COLO668 (cell line): ENCODE data around the gene RNF181.
"Not testable (repeated sequence)": the region's sequence is repeated elsewhere in the genome, so short reads cannot be mapped to it uniquely, and the experiment has no call there.

ENCODE experiments used
- DNase-seq: peaks from one replicate; lab custom pipeline; 2025; ENCODE audit not compliant: unreplicated experiment; lab: John Stamatoyannopoulos, UW

The RNF181 gene

DNA sequence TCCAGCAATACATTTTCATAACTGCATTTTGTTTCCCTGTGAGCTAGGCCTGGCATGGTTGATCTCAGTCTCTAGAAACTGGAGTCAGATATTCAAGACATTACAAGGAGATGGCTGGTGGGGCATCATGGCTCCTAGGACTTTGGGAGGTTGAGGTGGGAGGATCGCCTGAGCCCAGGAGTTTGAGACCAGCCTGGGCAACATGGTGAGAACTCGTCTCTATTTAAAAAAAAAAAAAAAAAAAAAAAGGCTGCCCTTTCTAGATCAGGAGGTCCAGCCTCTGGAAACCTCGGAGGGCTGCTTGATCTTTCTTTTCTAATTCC lies 18.5 kb upstream of the RNF181 start:
- no peak for DNase-seq

DNA sequence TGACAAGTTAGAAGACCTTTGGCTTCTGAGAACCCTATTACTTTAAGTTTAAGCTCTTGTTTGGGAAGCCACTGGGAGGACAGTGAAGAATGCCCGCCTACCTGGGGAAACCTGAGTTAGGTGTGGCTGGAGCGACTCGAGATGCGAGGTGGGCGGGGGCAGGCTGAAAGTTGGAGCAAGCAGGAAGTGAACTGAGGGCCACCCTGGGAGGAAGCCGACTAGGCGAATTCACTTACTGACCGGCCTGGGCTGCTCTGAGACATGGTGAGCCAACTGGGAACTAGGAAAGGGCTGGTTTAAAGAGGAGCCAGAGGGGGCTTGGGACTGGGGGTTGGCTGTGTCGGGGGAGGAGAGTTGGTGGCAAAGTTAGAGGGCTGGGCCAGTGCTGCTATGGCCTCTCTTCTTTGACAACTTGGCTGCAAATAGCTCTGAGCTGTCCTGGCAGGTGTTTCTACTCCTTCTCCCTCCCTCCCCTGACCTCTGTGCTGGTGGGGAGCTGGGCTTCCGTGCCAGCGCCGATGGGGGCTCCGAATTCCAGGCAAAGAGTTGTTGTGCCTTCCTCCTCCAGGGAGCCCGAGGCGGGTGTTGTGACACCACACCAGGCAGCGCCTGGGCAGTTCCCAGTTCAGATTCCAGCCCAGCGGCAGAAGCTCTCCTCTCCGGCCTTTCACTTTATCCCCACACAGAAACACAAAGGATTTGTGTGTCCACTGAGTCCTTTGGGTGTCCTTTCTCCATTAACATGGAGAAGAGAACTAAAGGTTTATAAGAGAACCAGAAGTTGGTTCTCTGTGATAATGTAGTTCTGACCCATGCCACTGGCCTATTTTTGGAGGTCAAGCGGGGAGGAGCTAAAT lies 17.9 kb upstream of the RNF181 start, which contains the start of gene VAMP8:
Gene VAMP8, plus strand, starts transcription at position 201 of the 857 bp plus-strand sequence. Its CDS starts 61 bp downstream, at position 262.
- DNase-seq = peak; percentile 63

DNA sequence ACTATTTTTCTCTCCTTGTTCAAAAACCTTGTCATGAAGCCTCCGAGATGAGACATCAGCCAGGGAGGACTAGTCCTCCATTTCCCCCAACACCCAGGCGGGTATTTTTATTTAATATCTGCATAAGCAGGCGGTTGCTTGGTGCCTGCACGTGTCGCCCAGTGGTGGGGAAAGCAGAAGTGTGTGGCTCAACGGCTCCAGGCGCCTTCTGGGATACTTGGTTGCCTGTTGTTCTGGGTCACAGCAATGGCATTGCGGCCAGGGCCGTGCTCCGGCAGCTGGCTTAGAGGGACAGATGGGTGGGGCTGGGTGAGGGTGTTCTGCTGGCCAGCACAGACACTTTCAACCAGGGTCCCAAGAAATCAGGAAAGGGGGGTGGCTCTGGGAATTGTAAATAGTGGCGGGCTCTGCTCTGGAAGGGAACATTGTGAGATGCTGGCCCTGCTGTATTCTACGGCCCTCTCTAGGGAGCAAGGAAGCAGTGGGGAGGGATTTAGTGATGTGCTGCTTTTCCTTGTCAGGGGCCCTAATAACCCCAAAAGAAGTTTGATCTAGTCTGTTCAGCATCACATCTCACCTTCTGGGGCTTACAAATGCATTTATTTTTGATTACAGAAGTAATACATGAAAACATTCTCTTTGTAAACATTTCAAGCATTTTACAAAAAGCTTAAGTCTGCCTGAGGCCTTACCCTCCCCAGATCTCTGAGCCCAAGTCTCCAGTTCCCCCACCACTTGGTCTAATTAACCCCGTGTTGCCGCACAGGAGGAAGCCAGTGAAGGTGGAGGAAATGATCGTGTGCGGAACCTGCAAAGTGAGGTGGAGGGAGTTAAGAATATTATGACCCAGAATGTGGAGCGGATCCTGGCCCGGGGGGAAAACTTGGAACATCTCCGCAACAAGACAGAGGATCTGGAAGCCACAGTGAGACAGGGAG lies 17.0 kb upstream of the RNF181 start:
- peak; percentile 21 for DNase-seq

DNA sequence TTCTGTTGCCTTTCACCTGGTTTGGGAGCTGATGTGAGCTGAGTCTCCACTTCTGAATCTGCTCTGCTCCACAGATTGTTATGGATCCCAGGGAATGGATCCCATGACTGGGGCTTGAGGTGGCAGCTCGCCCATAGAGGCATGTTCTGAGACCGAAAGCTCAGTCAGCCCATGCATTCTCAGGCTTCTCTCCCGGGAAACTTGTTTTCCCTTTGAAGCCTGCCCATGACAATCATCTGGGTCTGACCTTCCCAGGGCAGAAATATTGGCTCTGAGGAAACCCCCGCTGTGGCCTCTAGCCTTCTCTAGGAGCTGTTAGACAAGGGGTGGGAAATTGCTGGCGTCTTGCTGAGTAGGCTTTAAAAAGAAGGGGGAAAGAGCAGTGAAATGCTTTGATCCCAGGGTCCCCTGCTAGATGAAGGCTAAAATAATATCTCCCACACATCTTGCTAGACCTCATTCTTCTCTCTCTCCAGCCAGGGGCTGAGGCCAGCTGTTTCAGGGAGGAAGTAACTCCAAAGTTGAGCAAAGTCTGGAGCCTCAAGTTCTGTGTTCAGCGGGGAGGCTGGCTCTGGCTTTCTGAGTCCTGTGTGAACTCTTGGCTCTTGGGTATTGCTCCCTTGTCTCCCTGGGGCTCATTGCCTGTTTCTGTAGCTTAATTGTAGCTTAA lies 16.1 kb upstream of the RNF181 start:
- DNase-seq = no peak

DNA sequence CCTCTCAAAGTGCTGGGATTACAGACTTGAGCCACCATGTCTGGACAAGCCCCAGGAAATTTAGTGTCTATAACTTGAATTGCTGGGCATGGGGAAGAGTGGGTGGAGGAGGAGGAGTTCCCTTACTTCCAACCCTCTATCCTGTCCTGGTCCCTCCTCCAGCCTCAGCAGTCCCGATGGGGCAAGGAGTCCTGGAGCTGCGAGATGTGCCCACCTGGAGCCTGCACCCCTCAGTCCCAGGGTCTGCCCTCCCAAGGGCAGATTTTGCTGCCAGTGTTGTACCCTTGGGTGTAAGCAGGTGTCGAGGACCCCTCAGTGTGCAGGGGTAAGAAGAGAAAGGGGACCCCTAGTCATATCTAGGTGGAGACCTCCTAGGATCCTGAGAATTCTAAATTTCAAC lies 15.3 kb upstream of the RNF181 start:
- no peak for DNase-seq

DNA sequence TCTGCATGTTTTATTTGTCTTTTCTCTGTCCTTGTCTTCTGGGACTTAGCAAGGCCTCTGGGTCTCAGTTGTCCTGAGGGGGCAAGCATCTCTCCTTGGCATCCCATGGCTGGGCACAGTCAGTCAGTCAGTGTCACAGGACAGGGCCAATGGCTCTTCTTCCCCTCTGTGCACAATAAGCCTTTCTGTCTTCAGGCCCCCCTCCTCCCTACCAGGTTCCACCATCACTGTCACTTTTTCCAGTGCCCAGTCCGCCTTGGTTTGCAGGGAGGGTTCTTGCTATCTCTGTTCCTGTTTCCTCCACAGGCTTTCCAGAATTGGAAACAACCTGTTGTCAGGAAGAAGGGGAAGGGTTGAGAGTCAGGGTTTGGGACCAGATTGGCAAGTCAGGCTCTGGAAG lies 13.1 kb upstream of the RNF181 start:
- no peak for DNase-seq

DNA sequence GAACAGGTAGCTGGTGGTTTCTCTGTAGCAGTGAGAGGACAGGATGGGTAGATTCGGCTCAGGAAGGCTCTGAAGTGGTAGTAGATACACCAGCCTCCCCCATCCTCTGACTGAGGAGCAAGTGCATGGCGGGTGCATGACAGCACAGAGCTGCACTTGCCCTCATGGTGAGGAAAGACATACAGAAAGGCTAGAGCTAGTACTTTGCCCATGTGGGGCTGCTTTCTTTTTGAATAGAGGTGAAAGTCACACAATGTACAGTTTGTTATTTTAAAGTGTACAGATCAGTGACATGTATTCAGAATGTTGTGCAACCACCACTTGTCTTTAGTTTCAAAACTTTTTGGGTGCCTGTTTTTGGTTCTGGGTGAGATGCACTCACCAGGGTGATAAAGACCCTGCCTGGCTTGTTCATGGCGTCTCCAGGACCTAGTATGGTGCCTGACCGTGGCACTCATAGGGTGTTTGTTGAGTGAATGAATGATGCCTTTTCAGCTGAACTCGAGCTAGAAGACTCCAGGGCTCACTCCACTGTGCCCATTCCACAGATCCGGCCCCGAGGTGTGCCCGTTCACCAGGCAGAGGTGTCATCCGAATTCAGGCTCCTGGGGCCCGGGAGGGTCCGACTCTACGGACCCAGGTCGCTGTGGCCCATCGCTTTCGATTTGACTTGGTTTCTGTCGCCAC lies 11.7 kb upstream of the RNF181 start:
- no peak for DNase-seq

DNA sequence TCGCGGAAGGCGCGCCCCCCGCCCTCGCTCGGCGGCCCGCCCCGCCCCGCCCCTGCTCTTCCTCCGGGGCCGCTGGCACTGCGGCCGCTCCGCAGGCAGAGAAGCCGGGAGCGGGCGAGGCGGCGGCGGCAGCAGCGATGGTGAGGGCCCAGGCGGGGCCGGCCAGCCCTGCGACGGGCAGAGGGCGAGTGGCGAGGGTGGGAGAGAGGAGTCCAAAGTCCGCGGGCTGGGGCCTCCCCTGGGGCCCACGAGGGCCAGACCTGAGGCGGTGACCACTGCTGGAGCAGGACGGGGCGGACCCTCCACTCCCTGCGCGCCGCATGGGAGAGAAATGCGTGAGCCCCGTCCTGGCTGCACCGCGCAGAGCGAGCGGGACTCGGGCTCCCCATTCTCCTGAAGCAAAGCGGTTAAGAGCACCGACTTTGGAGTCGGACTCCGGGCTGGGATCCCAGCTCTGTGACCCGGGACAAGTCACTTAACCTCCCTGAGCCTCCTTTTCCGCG lies 11.1 kb upstream of the RNF181 start, which contains the start of gene VAMP5:
Gene VAMP5, plus strand, starts transcription at position 78 of the 503 bp plus-strand sequence. Its CDS starts 60 bp downstream, at position 138.
- no peak for DNase-seq

DNA sequence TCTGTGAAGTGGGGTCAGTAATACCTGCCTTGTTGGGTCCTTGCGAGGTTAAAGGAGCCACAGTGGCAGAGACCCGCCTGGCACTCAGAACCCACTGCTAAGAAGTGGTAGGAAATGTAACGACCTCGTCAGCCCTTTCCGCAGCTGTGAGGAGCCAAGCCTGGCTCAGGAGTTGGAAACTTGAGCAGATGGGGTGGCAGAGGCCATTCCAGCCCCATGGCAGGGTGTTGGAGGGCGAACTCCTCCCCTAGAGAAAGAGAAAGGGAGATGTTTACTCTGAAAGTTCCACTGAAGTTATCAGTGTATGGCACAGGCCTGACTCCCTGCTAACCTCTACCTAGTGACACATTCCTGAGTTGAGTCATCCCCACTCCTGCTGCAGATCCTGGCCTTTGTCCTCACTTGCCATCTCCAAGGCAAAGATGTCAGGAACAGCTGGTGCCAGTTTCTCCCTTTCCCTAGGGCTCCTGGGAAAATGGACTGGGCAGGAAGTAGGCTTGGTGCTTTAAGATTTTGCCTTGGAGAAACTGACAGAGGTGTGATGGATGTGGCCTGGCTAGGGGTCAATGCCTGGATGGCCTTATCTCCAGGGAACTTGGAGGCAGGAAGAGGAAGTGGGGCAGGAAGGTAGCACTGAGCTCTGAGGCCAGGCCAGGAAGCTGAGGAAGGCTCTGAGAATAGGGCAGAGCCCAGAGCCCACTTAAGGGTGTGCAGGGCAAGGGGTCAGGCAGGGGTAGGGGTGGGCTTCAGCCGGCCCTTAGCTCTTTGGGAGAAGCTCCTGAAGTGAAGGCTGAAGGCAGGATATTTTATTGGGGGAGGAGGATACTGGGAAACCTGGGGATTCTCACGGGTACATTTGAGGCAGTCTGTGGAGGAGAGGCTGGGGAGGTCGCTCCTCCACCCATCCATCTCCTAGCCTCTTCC lies 10.4 kb upstream of the RNF181 start:
- DNase-seq = no peak

DNA sequence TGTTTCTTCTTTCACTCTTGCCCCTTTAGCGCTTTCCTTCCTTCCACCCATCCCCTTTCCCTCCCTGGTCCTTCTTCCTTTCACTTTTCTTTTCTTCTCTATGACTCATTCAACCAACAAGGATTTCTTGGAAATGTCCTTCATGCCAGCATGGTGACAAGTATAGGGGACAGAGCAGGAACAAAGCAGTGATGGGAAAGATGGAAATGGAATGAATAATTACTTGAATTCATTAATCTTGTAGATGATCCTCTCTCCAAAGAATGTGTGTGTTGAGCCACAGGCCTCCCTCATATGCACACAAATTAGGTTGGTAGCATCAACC lies 9.8 kb upstream of the RNF181 start:
- no peak for DNase-seq

DNA sequence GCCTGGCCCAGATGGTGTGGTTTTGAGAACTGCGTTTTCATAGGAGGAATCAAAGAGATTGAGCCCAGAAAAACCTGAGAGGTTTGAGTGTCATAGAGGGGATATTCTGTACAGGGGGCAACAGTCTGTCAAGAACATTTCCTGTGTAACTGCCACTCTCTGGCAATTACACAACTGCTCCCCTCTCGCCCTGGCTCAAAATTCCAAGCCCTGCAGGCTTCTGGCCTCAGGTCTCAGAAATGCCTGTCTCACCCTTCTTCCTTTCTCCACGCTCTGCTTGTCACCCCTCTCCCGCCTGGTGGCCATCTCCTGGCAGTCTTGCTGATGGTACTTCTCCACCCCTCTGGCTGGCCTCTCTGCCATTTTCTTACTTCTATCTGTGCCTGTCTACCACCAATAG lies 7.3 kb upstream of the RNF181 start:
- no peak for DNase-seq

DNA sequence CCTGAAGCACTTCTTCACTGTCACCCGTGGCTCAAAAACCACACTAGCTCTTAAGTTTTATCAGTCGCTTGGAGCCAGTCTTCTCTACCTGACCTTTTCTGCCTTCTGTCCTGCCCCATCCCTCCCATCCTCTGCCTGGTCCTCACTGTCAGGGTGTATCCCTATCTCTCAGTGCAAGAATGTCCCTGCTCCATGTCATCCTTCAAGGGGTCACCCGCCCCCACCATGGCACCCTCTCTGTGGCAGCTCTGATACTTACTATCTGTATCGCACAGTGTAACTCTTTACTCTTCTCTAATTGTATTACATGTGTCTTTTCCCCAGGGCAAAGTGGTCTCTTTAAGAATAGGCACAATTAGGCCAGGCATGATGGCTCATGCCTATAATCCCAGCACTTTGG lies 6.9 kb upstream of the RNF181 start:
- DNase-seq = no peak

DNA sequence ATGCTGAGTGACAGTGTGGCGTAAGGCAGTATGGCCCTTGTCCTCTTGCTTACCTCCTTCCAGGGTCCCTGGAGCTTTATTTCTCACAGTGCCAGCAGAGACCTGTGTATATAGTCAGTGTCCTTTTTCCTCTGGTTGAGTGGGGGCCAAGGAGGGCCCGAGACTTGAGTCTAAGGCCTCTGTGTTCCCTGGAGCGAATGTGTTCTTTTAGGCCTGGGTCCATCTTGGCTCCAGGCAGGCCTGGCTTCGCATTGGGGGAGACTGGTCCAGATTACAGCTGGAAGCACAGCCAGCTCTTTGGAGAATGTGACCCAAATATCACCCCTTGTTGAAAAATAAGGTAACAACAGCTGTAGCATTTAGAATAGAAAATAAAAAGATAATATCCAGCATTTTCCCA lies 6.4 kb upstream of the RNF181 start:
- DNase-seq = no peak

DNA sequence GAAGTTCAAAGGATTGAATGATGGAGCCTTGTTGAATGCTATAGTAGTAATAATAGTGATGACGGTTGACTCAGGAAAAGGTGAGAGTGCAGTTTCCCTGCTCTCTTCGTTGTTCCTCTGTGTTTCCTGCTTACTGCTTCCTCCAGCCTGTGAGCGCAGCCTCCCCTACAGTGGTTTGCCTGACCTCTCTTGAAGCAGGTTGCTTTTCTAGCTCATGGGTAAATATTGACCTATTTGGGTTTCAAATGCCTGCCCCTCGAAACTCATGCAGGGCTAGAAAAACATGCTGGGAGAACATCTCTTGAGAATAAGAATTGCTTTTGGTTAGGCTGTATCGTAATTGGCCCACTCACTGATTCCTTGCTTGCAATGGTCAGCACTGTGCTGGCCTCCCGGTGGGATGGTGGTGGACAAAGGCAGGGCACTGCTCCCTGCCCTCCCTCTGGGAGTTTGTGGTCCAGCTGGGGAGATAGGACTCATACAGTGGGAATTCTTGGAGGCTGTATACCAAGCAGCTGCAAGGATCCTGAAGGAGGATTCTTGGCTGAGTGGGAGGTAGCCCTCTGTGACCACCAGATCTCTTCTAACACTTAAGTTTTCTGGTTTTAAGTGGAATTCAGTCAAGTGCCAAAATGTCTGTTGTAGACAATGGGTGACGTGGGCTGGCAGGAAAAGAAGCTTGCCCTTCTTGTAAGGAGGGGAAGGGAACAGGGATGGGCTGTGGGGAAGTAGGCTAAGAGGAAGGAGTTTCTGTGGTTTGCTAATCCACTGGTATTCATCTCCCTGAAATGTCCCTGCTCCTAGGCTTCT lies 5.4 kb upstream of the RNF181 start:
- peak; percentile 29 for DNase-seq

DNA sequence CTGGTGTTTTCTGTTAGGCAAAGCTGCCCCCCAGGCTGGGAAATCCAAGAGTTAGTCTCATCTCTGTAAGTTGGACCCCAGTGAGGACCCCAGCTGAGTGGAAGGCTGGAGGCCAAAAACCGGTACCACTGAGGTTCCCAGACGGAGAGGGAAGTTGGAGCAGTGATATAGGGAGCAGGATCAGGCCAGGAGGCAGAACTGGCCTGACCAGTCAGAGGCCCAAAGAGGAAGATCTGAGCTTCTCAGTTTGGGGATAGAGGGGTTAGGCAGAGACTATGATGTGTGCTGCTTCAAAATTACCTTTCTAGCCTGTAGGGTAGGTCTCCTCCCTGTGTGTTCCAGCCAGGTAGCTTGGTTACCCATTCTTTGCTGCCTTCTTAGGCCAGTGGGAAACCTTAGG lies 4.6 kb upstream of the RNF181 start:
- no peak for DNase-seq

DNA sequence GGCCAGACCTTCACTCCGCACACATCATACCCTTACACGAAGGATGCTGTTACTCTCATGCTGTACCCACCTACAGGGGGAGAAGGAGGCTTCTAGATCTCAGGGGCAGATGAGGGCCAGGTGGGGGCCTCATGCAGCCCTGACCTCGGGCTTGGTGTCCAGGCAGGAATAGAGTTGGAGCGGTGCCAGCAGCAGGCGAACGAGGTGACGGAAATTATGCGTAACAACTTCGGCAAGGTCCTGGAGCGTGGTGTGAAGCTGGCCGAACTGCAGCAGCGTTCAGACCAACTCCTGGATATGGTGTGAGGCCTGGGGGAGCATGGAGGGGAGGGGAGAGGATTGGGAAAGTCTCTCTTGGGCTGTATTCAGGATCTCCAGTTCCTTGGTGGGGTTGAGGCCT lies 4.0 kb upstream of the RNF181 start:
- no peak for DNase-seq

DNA sequence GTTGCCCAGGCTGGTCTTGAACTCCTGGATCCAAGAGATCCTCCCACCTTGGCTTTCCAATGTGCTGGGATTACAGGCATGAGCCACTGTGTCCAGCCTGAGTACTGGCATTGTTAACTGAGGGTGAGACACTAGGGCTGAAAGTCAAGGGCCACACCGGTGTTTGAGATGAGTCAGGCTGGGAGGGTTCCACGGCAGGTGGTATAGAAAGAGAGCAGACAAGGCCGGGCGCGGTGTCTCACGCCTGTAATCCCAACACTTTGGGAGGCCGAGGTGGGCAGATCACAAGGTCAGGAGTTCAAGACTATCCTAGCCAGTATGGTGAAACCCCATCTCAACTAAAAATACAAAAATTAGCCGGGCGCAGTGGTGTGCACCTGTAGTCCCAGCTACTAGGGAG lies 3.2 kb upstream of the RNF181 start:
- not testable (repeated sequence) for DNase-seq

DNA sequence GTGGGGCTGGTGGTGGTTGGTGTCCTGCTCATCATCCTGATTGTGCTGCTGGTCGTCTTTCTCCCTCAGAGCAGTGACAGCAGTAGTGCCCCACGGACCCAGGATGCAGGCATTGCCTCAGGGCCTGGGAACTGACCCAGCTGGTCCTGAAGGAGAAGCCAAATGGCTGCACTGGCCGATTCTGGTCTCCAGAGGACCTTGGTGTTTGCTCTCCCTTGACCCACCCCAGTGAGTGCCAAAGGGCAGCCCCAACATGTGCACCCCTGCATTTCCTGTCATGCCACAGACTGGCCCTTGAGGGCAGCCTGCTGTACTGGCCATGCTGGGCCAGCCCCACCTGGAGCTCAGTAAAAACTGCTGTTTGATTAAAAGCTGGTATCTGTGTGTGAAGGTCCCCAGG lies 2.5 kb upstream of the RNF181 start:
- DNase-seq = no peak
